Spleen (tissue), 3 donors: Measurements from ENCODE around the gene OTUD3.
"Not testable (repeated sequence)": the region's sequence is repeated elsewhere in the genome, so short reads cannot be mapped to it uniquely, and the experiment has no call there.

ENCODE experiments used
- POLR2A ChIP-seq, 3 donors: fragments of 450-650 bp; IDR thresholded peaks; one replicate each; pipeline ENCODE4 v1.5.1; 2017; ENCODE audit warnings: antibody characterized with exemption in 3 of 3, mild to moderate bottlenecking in 1 of 3
- POLR2AphosphoS5 ChIP-seq, 3 donors: sonication (generic); formaldehyde crosslinking; IDR thresholded peaks; one replicate each; pipeline ENCODE4 v1.5.1; 2017; ENCODE audit warnings: antibody characterized with exemption in 3 of 3

DNA sequence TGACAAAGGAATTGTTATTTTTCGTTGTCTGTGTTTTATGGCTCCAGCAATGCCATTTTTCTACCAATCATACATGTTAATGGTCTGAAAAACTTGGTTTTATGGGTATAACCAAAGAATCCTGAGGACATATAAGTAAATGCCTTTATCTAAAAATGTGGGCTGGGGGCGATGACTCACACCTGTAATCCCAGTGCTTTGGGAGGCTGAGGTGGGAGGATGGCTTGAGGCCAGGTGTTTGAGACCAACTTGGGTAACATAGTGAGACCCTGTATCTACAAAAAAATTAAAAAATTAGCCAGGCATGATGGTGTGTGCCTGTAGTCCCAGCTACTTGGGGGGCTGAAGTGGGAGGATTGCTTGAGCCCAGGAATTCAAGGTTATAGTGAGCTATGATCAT is 12.7 kb upstream of the OTUD3 start:
- not testable (repeated sequence) for TF ChIP-seq POLR2A, POLR2AphosphoS5 (IDR thresholded peaks at IDR 0.05)
